ENCODE measurements around the gene AMH. TPM values are rescaled to one million over a fixed set of nuclear protein-coding genes. Genes with fewer than 3 reads are reported as not detected.

The AMH gene
- total and polyA plus RNA-seq, 2 of the 13 experiments (the other 11 are each of a cell fraction or from before 2014, with no cell fraction given) = 0.03 to 0.18 TPM

GRCh38 chr19:2212861-2213711 is 36.0 kb upstream of the AMH start (continued):
- TF ChIP-seq ZBTB25 (CRISPR knock-in tag; IDR thresholded peaks at IDR 0.05) (peak; percentile 17; the same call in 1 of the 2 replicates), ZNF891 (CRISPR knock-in tag; IDR thresholded peaks at IDR 0.05) (0 out of 2 replicates have a peak, but pooled peaks have one; percentile 39), MNT (IDR thresholded peaks at IDR 0.05) (peak; percentile 46), ZNF773 (CRISPR knock-in tag; IDR thresholded peaks at IDR 0.05; ENCODE audit: borderline replicate concordance) (peak; percentile 97), PLSCR1 (CRISPR knock-in tag; IDR thresholded peaks at IDR 0.05; ENCODE audit: borderline replicate concordance) (0 out of 2 replicates have a peak, but pooled peaks have one; percentile 71), ZNF503 (CRISPR knock-in tag; IDR thresholded peaks at IDR 0.05) (peak; percentile 81), DNMT3B (CRISPR knock-in tag; conservative IDR thresholded peaks at IDR 0.05) (0 out of 2 replicates have a peak, but pooled peaks have one; percentile 40), HIC2 (CRISPR knock-in tag; IDR thresholded peaks at IDR 0.05; ENCODE audit: low read depth) (peak; percentile 40; the same call in 1 of the 2 replicates), ZNF660 (CRISPR knock-in tag; IDR thresholded peaks at IDR 0.05; ENCODE audit: borderline replicate concordance, low read depth) (no peak; the same call in 1 of the 2 replicates), CREM (IDR thresholded peaks at IDR 0.05) (no peak; the same call in 1 of the 2 replicates), CREM (CRISPR knock-in tag; IDR thresholded peaks at IDR 0.05) (no peak), ATF1 (CRISPR knock-in tag; IDR thresholded peaks at IDR 0.05) (peak; percentile 40; the same call in 1 of the 2 replicates), MAFG (CRISPR knock-in tag; IDR thresholded peaks at IDR 0.05) (no peak), PCBP1 (IDR thresholded peaks at IDR 0.05; ENCODE audit: borderline replicate concordance, low read depth, low read length) (no peak), CSRNP1 (CRISPR knock-in tag; IDR thresholded peaks at IDR 0.05) (peak; percentile 53; the same call in 1 of the 2 replicates), FOXP4 (CRISPR knock-in tag; IDR thresholded peaks at IDR 0.05) (peak; percentile 62)

Data from HepG2 (cell line).